SIG-M5 (cell line): ENCODE measurements around the gene PDGFRB.

Experiments used
- DNase-seq: peaks from one replicate; lab custom pipeline; 2025; lab: John Stamatoyannopoulos, UW

PDGFRB gene

GRCh38 chr5:150181766-150182545, 26.3 kb upstream of the PDGFRB start:
- no peak for DNase-seq

GRCh38 chr5:150181027-150181426, 25.4 kb upstream of the PDGFRB start:
- no peak for DNase-seq

- DNase-seq: no peak
Measured at GRCh38 chr5:150180241-150181026, 24.8 kb upstream of the PDGFRB start.

- DNase-seq: no peak
Measured at GRCh38 chr5:150179019-150179620, 23.5 kb upstream of the PDGFRB start.

GRCh38 chr5:150178262-150178661, 22.6 kb upstream of the PDGFRB start:
- DNase-seq: no peak

- no peak for DNase-seq
Measured at GRCh38 chr5:150177721-150178120, 22.1 kb upstream of the PDGFRB start.

- DNase-seq: no peak
Measured at GRCh38 chr5:150176745-150177477, 21.3 kb upstream of the PDGFRB start.

GRCh38 chr5:150175536-150175935, 19.9 kb upstream of the PDGFRB start:
- no peak for DNase-seq

GRCh38 chr5:150175076-150175475, 19.4 kb upstream of the PDGFRB start:
- no peak for DNase-seq

- no peak for DNase-seq
Measured at GRCh38 chr5:150174285-150174684, 18.6 kb upstream of the PDGFRB start.

- no peak for DNase-seq
Measured at GRCh38 chr5:150173161-150173560, 17.5 kb upstream of the PDGFRB start.

GRCh38 chr5:150172556-150172955, 16.9 kb upstream of the PDGFRB start:
- no peak for DNase-seq

- DNase-seq: no peak
Measured at GRCh38 chr5:150172145-150172544, 16.5 kb upstream of the PDGFRB start.

- no peak for DNase-seq
Measured at GRCh38 chr5:150168864-150169263, 13.2 kb upstream of the PDGFRB start.

- DNase-seq: no peak
Measured at GRCh38 chr5:150167908-150168307, 12.3 kb upstream of the PDGFRB start.

GRCh38 chr5:150167512-150167850, 11.8 kb upstream of the PDGFRB start:
- DNase-seq: no peak

- no peak for DNase-seq
Measured at GRCh38 chr5:150166650-150167511, 11.2 kb upstream of the PDGFRB start, which contains the start of gene CDX1. Gene CDX1 (plus strand): TSS chr5:150166778. CDS start chr5:150166877, 99 bp downstream.

- DNase-seq: no peak
Measured at GRCh38 chr5:150166037-150166649, 10.5 kb upstream of the PDGFRB start.

- DNase-seq: no peak
Measured at GRCh38 chr5:150164211-150164980, 8.8 kb upstream of the PDGFRB start.

- no peak for DNase-seq
Measured at GRCh38 chr5:150163547-150164059, 8.0 kb upstream of the PDGFRB start.
